ENCODE results near the gene CDKAL1. TPM values are rescaled to one million over a fixed set of nuclear protein-coding genes. Genes with fewer than 3 reads are reported as not detected.

CDKAL1 gene
- 14.8 and 16.2 TPM in 2 replicates for total RNA-seq
- long read RNA-seq, transcript CDKAL1-201 (16 exons, 3,272 nt): major isoform, 37 of 70 reads
- long read RNA-seq, partial matches to known transcripts: 8 of 70 reads
- long read RNA-seq, other reads (novel, unspliced or antisense): 25 of 70 reads

GRCh38 chr6:20534295-20535262 lies at the start of gene CDKAL1:
TSS of gene CDKAL1 (plus strand) at chr6:20534457. CDS start at chr6:20546351, 11,894 bp downstream.
- H3K4me1 Mint-ChIP-seq (ENCODE audit: unreplicated experiment): peaks cover 19% of the 10 kb centered on the region
- H3K36me3 Mint-ChIP-seq (ENCODE audit: unreplicated experiment): peaks cover 10% of the 10 kb centered on the region
- peak within 1 kb of the TSS; percentile 96 for H3K27ac Mint-ChIP-seq (ENCODE audit: unreplicated experiment)
- peak within 1 kb of the TSS; percentile 94 for H3K4me3 Mint-ChIP-seq (ENCODE audit: unreplicated experiment)
- H3K9me3 Mint-ChIP-seq (ENCODE audit: unreplicated experiment): no peaks in the 10 kb centered on the region
- H3K27me3 Mint-ChIP-seq (ENCODE audit: unreplicated experiment): no peaks in the 10 kb centered on the region
- DNase-seq (ENCODE audit: extremely low spot score, unreplicated experiment): peak; percentile 93
- TF ChIP-seq CTCF (IDR thresholded peaks at IDR 0.05): no peak

GRCh38 chr6:20486641-20487040 lies 47.6 kb upstream of the CDKAL1 start:
- H3K4me3 Mint-ChIP-seq (ENCODE audit: unreplicated experiment): no peak overlapping the region
- peaks cover 47% of the 10 kb centered on the region for H3K36me3 Mint-ChIP-seq (ENCODE audit: unreplicated experiment)
- H3K27ac Mint-ChIP-seq (ENCODE audit: unreplicated experiment): no peak overlapping the region
- no peak for DNase-seq (ENCODE audit: extremely low spot score, unreplicated experiment)
- no peak for TF ChIP-seq CTCF (IDR thresholded peaks at IDR 0.05)
- no peaks in the 10 kb centered on the region for H3K4me1 Mint-ChIP-seq (ENCODE audit: unreplicated experiment)
- H3K9me3 Mint-ChIP-seq (ENCODE audit: unreplicated experiment): no peaks in the 10 kb centered on the region
- no peaks in the 10 kb centered on the region for H3K27me3 Mint-ChIP-seq (ENCODE audit: unreplicated experiment)

- no peak for TF ChIP-seq CTCF (IDR thresholded peaks at IDR 0.05)
- Mint-ChIP-seq H3K9me3 (ENCODE audit: unreplicated experiment) (no peaks in the 10 kb centered on the region), H3K27me3 (ENCODE audit: unreplicated experiment) (no peaks in the 10 kb centered on the region), H3K36me3 (ENCODE audit: unreplicated experiment) (peaks cover 46% of the 10 kb centered on the region), H3K4me1 (ENCODE audit: unreplicated experiment) (no peaks in the 10 kb centered on the region), H3K27ac (ENCODE audit: unreplicated experiment) (no peak overlapping the region), H3K4me3 (ENCODE audit: unreplicated experiment) (no peak overlapping the region)
- no peak for DNase-seq (ENCODE audit: extremely low spot score, unreplicated experiment)
These were observed 46.4 kb upstream of the CDKAL1 start for GRCh38 chr6:20487669-20488375.

GRCh38 chr6:20490591-20490990 lies 43.7 kb upstream of the CDKAL1 start:
- H3K4me3 Mint-ChIP-seq (ENCODE audit: unreplicated experiment): no peak overlapping the region
- H3K36me3 Mint-ChIP-seq (ENCODE audit: unreplicated experiment): peaks cover 40% of the 10 kb centered on the region
- TF ChIP-seq CTCF (IDR thresholded peaks at IDR 0.05): no peak
- no peaks in the 10 kb centered on the region for H3K27me3 Mint-ChIP-seq (ENCODE audit: unreplicated experiment)
- no peak overlapping the region for H3K27ac Mint-ChIP-seq (ENCODE audit: unreplicated experiment)
- H3K4me1 Mint-ChIP-seq (ENCODE audit: unreplicated experiment): no peaks in the 10 kb centered on the region
- no peaks in the 10 kb centered on the region for H3K9me3 Mint-ChIP-seq (ENCODE audit: unreplicated experiment)
- DNase-seq (ENCODE audit: extremely low spot score, unreplicated experiment): peak; percentile 56

All from osteocyte (in vitro differentiated cells).